BJ (cell line): ENCODE measurements around the gene NPHP3. TPM values are rescaled to one million over a fixed set of nuclear protein-coding genes. Genes with fewer than 3 reads are reported as not detected.
A peak's percentile ranks its signal among the peaks of the same experiment; 100 is the strongest.

Source experiments
- CTCF ChIA-PET: fragments of 350-600 bp; formaldehyde crosslinking; extraction: SDS; loops from one replicate; lab custom pipeline; 2021; ENCODE audit warnings: antibody characterized with exemption, inconsistent platforms; lab: Yijun Ruan, JAX
- POLR2A ChIA-PET: fragments of 300-600 bp; sonication (Branson Sonifier 250); formaldehyde crosslinking; extraction: SDS; loops from one replicate; lab custom pipeline; 2021; ENCODE audit warnings: antibody characterized with exemption; lab: Charles Lee
- DNase-seq: peaks from one replicate; pipeline ENCODE4 v3.0.0-alpha.2; 2011; ENCODE audit warnings: low read depth
- H3K27me3 ChIP-seq: 2 replicates; pipeline ENCODE4 v1.6.0; 2011; ENCODE audit warnings: low read length; ENCODE audit not compliant: control insufficient read depth, insufficient read depth
- H3K36me3 ChIP-seq: 2 replicates; pipeline ENCODE4 v1.5.1; 2011; ENCODE audit warnings: low read length; ENCODE audit not compliant: control insufficient read depth, insufficient read depth
- H3K4me3 ChIP-seq: 2 replicates; pipeline ENCODE4 v1.5.1; 2011; ENCODE audit warnings: low read depth, mild to moderate bottlenecking, control low read depth, low read length
- polyA minus RNA-seq: library from RNA; depleted of rRNA, polyadenylated mRNA; stranded (reverse); fragments of >200 nt; gene quantifications from 2 replicates; pipeline ENCODE4 v1.2.3, GENCODE V29; 2011; rRNA and poly(A)+ RNA removed
- polyA plus RNA-seq: library from polyadenylated mRNA; depleted of rRNA; stranded (reverse); fragments of >200 nt; gene quantifications from 2 replicates; pipeline ENCODE4 v1.2.3, GENCODE V29; 2011; rRNA removed
- TF ChIP-seq, protein P1 (sequence below): IDR thresholded peaks from 2 replicates; pipeline ENCODE4 v1.5.1; 2011; ENCODE audit warnings: low read depth, mild to moderate bottlenecking, control low read depth, inconsistent platforms, low read length, moderate library complexity; ENCODE audit not compliant: insufficient read depth

NPHP3 gene, protein sequence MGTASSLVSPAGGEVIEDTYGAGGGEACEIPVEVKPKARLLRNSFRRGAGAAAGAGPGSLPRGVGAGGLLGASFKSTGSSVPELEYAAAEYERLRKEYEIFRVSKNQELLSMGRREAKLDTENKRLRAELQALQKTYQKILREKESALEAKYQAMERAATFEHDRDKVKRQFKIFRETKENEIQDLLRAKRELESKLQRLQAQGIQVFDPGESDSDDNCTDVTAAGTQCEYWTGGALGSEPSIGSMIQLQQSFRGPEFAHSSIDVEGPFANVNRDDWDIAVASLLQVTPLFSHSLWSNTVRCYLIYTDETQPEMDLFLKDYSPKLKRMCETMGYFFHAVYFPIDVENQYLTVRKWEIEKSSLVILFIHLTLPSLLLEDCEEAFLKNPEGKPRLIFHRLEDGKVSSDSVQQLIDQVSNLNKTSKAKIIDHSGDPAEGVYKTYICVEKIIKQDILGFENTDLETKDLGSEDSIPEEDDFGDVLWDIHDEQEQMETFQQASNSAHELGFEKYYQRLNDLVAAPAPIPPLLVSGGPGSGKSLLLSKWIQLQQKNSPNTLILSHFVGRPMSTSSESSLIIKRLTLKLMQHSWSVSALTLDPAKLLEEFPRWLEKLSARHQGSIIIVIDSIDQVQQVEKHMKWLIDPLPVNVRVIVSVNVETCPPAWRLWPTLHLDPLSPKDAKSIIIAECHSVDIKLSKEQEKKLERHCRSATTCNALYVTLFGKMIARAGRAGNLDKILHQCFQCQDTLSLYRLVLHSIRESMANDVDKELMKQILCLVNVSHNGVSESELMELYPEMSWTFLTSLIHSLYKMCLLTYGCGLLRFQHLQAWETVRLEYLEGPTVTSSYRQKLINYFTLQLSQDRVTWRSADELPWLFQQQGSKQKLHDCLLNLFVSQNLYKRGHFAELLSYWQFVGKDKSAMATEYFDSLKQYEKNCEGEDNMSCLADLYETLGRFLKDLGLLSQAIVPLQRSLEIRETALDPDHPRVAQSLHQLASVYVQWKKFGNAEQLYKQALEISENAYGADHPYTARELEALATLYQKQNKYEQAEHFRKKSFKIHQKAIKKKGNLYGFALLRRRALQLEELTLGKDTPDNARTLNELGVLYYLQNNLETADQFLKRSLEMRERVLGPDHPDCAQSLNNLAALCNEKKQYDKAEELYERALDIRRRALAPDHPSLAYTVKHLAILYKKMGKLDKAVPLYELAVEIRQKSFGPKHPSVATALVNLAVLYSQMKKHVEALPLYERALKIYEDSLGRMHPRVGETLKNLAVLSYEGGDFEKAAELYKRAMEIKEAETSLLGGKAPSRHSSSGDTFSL (N-terminal part only)
- polyA plus RNA-seq (12.3 and 24.3 TPM in 2 replicates), polyA minus RNA-seq (9.7 and 12.5 TPM in 2 replicates)

DNA sequence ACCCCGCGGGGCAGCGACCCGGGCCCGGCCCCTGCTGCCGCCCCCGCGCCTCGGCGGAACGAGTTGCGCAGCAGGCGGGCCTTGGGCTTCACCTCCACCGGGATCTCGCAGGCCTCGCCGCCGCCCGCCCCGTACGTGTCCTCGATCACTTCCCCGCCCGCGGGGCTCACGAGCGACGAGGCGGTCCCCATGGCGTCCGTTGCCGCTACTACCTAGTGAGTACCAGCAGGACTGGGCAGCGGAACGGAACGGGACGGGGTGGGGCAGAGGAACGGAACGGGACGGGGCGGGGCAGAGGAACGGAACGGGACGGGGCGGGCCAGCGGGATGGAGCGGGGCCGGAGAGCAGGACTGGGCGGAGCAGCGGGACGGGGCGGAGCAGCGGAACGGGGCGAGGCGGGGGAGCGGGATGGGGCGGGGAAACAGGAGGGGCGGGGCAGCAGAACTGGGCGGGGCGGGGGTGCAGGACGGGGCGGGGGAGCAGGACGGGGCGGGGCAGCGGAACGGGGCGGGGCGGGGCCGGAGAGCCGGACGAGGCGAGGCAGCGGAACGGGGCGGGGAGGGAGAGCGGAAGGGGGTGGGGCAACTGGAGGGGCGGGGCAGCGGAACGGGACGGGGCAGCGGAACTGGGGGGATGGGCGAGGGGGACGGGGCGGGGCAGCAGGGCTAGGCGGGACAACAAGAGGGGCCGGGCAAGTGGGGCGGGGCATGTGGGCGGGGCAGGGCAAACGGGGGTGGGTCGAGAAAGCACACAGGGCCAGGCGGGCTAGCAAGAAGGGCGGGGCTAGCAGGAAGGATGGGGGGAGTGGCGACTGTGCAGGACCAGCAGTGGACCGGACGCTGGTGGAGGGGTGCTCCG lies at the start of gene NPHP3:
Gene NPHP3 (minus strand): TSS at position 245 of the 859 bp plus-strand sequence. CDS start 54 bp downstream, at position 191.
- peak; percentile 72 for DNase-seq
- peak within 1 kb of the TSS; percentile 87 for H3K4me3 ChIP-seq
- ChIA-PET POLR2A (no interaction called here), CTCF (interaction anchor here (0.6 kb wide), 1 partner anchor 20 kb away, joined by 3 read pairs; no protein-coding TSS in a partner anchor)
- TF ChIP-seq, protein P1, sequence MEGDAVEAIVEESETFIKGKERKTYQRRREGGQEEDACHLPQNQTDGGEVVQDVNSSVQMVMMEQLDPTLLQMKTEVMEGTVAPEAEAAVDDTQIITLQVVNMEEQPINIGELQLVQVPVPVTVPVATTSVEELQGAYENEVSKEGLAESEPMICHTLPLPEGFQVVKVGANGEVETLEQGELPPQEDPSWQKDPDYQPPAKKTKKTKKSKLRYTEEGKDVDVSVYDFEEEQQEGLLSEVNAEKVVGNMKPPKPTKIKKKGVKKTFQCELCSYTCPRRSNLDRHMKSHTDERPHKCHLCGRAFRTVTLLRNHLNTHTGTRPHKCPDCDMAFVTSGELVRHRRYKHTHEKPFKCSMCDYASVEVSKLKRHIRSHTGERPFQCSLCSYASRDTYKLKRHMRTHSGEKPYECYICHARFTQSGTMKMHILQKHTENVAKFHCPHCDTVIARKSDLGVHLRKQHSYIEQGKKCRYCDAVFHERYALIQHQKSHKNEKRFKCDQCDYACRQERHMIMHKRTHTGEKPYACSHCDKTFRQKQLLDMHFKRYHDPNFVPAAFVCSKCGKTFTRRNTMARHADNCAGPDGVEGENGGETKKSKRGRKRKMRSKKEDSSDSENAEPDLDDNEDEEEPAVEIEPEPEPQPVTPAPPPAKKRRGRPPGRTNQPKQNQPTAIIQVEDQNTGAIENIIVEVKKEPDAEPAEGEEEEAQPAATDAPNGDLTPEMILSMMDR: no peak
- H3K36me3 ChIP-seq: peaks cover 3% of the 10 kb centered on the region; the same call in 1 of the 2 replicates
- H3K27me3 ChIP-seq: no peaks in the 10 kb centered on the region

DNA sequence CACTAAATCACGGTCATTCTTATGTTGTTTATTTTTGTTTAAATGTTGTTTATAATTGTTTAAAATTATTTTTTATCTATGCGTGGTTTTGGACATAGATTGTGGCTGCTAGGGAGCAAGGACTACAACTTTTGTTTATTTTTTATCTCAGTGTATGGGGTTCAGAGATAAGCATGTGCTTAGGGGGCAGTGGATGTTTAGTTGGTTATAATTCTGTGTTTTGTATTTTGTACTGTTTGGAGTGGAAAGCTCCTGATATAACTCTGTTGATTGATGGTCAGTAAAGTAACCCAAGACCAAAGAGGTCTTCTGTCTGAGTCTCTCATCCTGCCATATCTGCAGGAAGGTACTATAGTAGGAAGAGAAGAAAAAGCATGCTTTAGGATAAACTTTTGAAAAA lies 36.5 kb upstream of the NPHP3 start:
- Histone ChIP-seq H3K4me3 (no peak overlapping the region), H3K27me3 (no peaks in the 10 kb centered on the region; the same call in 1 of the 2 replicates), H3K36me3 (no peaks in the 10 kb centered on the region)
- TF ChIP-seq, protein P1: no peak
- ChIA-PET CTCF (no interaction called here), POLR2A (no interaction called here)
- DNase-seq: no peak

DNA sequence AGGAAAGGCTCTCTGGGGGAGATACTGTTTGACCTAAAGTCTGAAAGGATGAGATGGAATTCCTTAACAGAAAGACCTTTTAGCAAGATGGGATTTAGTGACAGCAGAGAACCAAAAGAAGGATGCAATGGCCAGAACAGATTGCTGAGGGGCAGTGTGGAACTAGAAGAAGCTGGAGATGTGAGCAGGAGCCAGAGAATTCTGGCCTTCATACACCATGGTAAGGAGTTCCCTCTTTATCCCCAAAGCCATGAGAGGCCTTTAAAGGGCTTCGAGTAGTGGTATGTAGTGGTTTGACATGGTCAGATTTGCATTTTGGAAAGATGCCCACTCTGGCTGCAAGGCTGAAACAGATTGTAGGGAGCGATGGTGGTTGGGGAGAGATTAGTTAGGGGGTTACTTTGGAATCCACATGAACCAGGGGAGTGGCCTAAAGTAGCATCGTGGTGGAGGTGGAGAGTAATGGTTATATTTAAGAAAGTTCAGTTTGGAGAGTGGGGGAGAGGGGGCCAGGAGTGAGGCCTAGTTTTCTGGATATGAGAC lies 34.0 kb upstream of the NPHP3 start:
- CTCF ChIA-PET: no interaction called here

DNA sequence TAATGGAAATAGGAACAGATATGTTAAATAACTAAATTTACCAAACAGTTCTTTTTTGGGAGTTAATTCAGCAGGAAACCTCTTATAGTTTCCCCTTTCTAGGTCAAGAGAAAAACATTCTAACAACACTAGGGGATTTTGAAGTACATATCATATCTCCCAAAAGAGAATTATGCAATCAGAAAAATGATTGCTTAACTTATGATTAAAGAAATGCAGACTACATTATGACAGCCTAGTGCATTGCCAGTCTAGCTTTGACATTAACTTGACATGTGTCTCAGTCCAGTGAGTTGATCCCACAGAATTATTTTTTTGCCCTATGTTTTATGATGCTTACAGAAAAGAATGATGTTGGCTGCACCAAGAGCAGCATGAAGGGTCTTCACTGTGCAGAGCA lies 31.7 kb upstream of the NPHP3 start:
- POLR2A ChIA-PET: no interaction called here
- DNase-seq: no peak
- Histone ChIP-seq H3K4me3 (no peak overlapping the region), H3K36me3 (no peaks in the 10 kb centered on the region), H3K27me3 (no peaks in the 10 kb centered on the region; the same call in 1 of the 2 replicates)
- TF ChIP-seq, protein P1: no peak
- CTCF ChIA-PET: no interaction called here

More for the DNA sequence above, 34.0 kb upstream of the NPHP3 start:
- DNase-seq: no peak
- TF ChIP-seq, protein P1: no peak
- POLR2A ChIA-PET: no interaction called here
- no peak overlapping the region for H3K4me3 ChIP-seq
- no peaks in the 10 kb centered on the region; the same call in 1 of the 2 replicates for H3K27me3 ChIP-seq
- H3K36me3 ChIP-seq: no peaks in the 10 kb centered on the region
